HG03103 (cell line): ENCODE data around the gene NUP54.

Experiments
- ATAC-seq: cut with Tn5 transposase; IDR thresholded peaks from one replicate; pipeline ENCODE4 v1.9.1; 2021; ENCODE audit warnings: low read depth; ENCODE audit not compliant: unreplicated experiment

NUP54 gene

GRCh38 chr4:76153356-76153755 lies 5.2 kb upstream of the NUP54 start:
- ATAC-seq = no peak

GRCh38 chr4:76147454-76148141 lies 599 bp downstream of the NUP54 start:
- peak; percentile 34 for ATAC-seq

- ATAC-seq = no peak
Observed at GRCh38 chr4:76144546-76144945, 3.7 kb downstream of the NUP54 start.

GRCh38 chr4:76141241-76141640 lies 7.0 kb downstream of the NUP54 start:
- ATAC-seq = no peak

GRCh38 chr4:76127754-76128153 lies 20.4 kb downstream of the NUP54 start:
- no peak for ATAC-seq

GRCh38 chr4:76125816-76126215 lies 22.4 kb downstream of the NUP54 start:
- no peak for ATAC-seq

- ATAC-seq = no peak
Observed at GRCh38 chr4:76120199-76120598, 28.0 kb downstream of the NUP54 start.

GRCh38 chr4:76117536-76117935 lies 30.7 kb downstream of the NUP54 start:
- no peak for ATAC-seq

GRCh38 chr4:76116821-76117220 lies 31.4 kb downstream of the NUP54 start:
- ATAC-seq = no peak

GRCh38 chr4:76108467-76109181 lies 39.6 kb downstream of the NUP54 start:
- ATAC-seq = no peak

GRCh38 chr4:76106442-76106841 lies 41.8 kb downstream of the NUP54 start:
- no peak for ATAC-seq

GRCh38 chr4:76105652-76106051 lies 42.5 kb downstream of the NUP54 start:
- no peak for ATAC-seq

- ATAC-seq = no peak
Observed at GRCh38 chr4:76096076-76096475, 52.1 kb downstream of the NUP54 start.

- no peak for ATAC-seq
Observed at GRCh38 chr4:76095568-76095967, 52.6 kb downstream of the NUP54 start.

GRCh38 chr4:76091052-76091451 lies 57.1 kb downstream of the NUP54 start:
- no peak for ATAC-seq

GRCh38 chr4:76090241-76090691 lies 57.9 kb downstream of the NUP54 start:
- peak; percentile 76 for ATAC-seq

GRCh38 chr4:76088719-76089118 lies 59.5 kb downstream of the NUP54 start:
- no peak for ATAC-seq

GRCh38 chr4:76087007-76087769 lies 61.0 kb downstream of the NUP54 start:
- no peak for ATAC-seq

- no peak for ATAC-seq
Observed at GRCh38 chr4:76084542-76084941, 63.7 kb downstream of the NUP54 start.

GRCh38 chr4:76083386-76083988 lies 64.7 kb downstream of the NUP54 start:
- no peak for ATAC-seq

- no peak for ATAC-seq
Observed at GRCh38 chr4:76078033-76078613, 70.1 kb downstream of the NUP54 start.
